Peyer's patch (tissue), 4 donors: ENCODE results near the gene CFAP70. TPM values are rescaled to one million over a fixed set of nuclear protein-coding genes. Genes with fewer than 3 reads are reported as not detected.
"Not testable (repeated sequence)": the region's sequence is repeated elsewhere in the genome, so short reads cannot be mapped to it uniquely, and the experiment has no call there.

Experiments
- DNase-seq, 3 donors: peaks; one replicate each; pipeline ENCODE4 v3.0.0-alpha.2; 2017 to 2019
- H3K27ac ChIP-seq, 4 donors: fragments of 200-600 bp; sonication (generic); one replicate each; pipeline ENCODE4 v1.5.1; 2016 to 2019
- H3K27me3 ChIP-seq, 2 donors: fragments of 200-600 bp; sonication (generic); one replicate each; pipeline ENCODE4 v1.5.1; 2019
- H3K36me3 ChIP-seq, 3 donors: fragments of 200-600 bp; sonication (generic); one replicate each; pipeline ENCODE4 v1.5.1; 2016 to 2019
- H3K4me1 ChIP-seq, 4 donors: fragments of 200-600 bp; sonication (generic); one replicate each; pipeline ENCODE4 v1.5.1; 2016 to 2019
- H3K4me3 ChIP-seq, 4 donors: fragments of 200-600 bp; sonication (generic); 1 replicate in 3 of 4; 2 replicates in 1 of 4; pipeline ENCODE4 v1.5.1; 2016 to 2019; ENCODE audit warnings: mild to moderate bottlenecking in 1 of 4
- H3K9me3 ChIP-seq, 4 donors: fragments of 200-600 bp; sonication (generic); one replicate each; pipeline ENCODE4 v1.5.1; 2016 to 2019; ENCODE audit warnings: mild to moderate bottlenecking in 1 of 4
- POLR2A ChIP-seq, 2 donors: fragments of 450-650 bp; IDR thresholded peaks; one replicate each; pipeline ENCODE4 v1.5.1; 2017; ENCODE audit warnings: antibody characterized with exemption in 2 of 2, mild to moderate bottlenecking in 2 of 2, moderate library complexity in 2 of 2
- total RNA-seq, 4 donors: library from RNA; depleted of rRNA; stranded (reverse); fragments of >200 nt; gene quantifications; one replicate each; pipeline ENCODE4 v1.1.0, GENCODE V29; 2016
- TF ChIP-seq, protein P1 (sequence below), 6 experiments: fragments of 450-650 bp in 4 of 6; fragments of 200-600 bp in 2 of 6; sonication (generic) in 1 of 6; IDR thresholded peaks; one replicate each; pipeline ENCODE4 v1.5.1; 2017 to 2019; ENCODE audit warnings: antibody characterized with exemption in 6 of 6, mild to moderate bottlenecking in 3 of 6, moderate library complexity in 1 of 6

The CFAP70 gene
- total RNA-seq, 4 donors from 2014 or later = 0.88 to 5.8 (median 2.5) TPM

DNA sequence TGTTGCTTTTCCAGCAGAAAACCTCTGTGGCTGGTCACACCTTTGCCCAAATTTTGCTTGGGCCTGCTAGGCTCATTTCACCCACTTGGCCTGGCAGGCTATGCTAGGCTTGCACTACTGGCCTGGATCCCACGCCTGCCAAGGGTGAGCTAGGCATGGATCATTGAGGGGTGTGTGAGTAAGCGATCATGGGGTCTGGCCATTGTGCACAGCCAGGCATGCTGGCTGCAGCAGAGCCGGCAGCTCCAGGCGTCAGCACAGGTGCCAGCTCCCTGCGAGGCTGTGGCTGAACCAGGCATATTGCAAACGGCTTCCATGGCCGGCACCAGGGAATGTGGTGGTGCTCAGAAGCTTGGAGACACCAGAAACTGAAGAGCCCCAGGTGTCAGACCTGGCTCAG, 19.2 kb downstream of the CFAP70 start:
- Histone ChIP-seq H3K9me3 (no peaks in the 10 kb centered on the region), H3K27me3 (no peaks in the 10 kb centered on the region), H3K36me3 (no peaks in the 10 kb centered on the region), H3K27ac (no peak overlapping the region), H3K4me1 (no peaks in the 10 kb centered on the region), H3K4me3 (no peak overlapping the region)
- TF ChIP-seq, protein P1, sequence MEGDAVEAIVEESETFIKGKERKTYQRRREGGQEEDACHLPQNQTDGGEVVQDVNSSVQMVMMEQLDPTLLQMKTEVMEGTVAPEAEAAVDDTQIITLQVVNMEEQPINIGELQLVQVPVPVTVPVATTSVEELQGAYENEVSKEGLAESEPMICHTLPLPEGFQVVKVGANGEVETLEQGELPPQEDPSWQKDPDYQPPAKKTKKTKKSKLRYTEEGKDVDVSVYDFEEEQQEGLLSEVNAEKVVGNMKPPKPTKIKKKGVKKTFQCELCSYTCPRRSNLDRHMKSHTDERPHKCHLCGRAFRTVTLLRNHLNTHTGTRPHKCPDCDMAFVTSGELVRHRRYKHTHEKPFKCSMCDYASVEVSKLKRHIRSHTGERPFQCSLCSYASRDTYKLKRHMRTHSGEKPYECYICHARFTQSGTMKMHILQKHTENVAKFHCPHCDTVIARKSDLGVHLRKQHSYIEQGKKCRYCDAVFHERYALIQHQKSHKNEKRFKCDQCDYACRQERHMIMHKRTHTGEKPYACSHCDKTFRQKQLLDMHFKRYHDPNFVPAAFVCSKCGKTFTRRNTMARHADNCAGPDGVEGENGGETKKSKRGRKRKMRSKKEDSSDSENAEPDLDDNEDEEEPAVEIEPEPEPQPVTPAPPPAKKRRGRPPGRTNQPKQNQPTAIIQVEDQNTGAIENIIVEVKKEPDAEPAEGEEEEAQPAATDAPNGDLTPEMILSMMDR (IDR thresholded peaks at IDR 0.05) = no peak
- no peak for TF ChIP-seq POLR2A (IDR thresholded peaks at IDR 0.05)
- DNase-seq = no peak

DNA sequence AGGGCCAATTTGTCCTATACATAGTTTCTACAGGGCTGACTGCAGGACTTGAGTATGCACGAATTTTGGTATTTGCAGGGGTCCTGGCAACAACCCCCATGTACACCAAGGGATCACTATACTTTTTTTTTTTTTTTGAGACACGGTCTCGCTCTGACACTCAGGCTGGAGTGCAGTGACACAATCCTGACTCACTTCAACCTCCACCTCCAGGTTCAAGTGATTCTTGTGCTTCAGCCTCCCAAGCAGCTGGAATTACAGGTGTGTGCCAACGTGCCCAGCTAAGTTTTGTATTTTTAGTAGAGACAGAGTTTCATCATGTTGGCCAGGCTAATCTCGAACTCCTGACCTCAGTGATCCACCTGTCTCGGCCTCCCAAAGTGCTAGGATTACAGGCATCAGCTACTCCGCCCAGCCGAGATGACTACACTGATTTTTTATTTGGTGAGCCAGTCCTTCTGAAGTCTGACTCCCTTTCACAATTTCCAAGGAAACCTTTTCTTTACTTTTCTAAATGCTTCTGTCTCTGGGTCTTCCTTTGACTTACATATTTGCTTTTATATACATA, 19.8 kb downstream of the CFAP70 start:
- Histone ChIP-seq H3K9me3 (no peaks in the 10 kb centered on the region), H3K4me3 (no peak overlapping the region), H3K4me1 (no peaks in the 10 kb centered on the region), H3K27ac (no peak overlapping the region), H3K27me3 (no peaks in the 10 kb centered on the region), H3K36me3 (no peaks in the 10 kb centered on the region)
- no peak for TF ChIP-seq POLR2A (IDR thresholded peaks at IDR 0.05)
- TF ChIP-seq, protein P1 (IDR thresholded peaks at IDR 0.05) = no peak
- DNase-seq = no peak

DNA sequence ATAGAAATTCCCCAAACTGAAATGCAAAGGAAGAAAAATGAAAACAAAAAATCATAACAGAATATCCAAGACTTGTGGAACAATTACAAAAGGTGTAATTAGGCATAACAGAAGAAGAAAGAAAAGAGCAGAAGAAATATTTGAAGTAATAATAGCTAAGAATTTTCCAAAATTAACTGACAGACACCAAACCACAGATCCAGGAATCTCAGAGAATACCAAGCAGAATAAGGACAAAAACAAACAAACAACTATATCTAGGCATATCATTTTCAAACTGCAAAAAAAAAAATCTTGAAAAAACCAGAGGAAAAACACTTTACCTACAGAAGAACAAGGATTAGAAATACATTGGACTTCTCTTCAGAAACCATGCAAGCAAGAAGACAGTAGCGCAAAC, 25.5 kb downstream of the CFAP70 start:
- TF ChIP-seq POLR2A (IDR thresholded peaks at IDR 0.05) = no peak
- TF ChIP-seq, protein P1 (IDR thresholded peaks at IDR 0.05) = no peak
- no peak for DNase-seq
- Histone ChIP-seq H3K4me3 (no peak overlapping the region), H3K27ac (no peak overlapping the region), H3K27me3 (no peaks in the 10 kb centered on the region), H3K9me3 (no peaks in the 10 kb centered on the region), H3K4me1 (no peaks in the 10 kb centered on the region), H3K36me3 (no peaks in the 10 kb centered on the region)

DNA sequence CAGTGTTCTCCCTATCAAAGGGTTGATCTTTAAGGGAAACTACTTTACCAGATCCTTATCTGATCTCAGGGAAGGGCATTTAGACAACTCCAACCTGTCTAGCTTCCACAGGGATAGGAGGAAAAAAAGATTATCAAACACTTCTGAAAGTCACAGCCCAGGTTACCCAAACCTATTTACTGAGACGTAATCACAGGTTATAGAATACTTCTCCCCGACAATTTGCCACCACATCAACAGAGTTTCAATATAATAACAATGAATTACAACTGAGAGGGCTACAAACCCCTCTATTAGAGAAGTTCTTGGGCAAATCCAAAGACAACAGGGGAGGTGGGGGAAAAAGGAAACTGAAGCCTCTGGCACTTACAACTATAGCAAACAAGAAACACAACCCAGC, 26.3 kb downstream of the CFAP70 start:
- H3K27me3 ChIP-seq = no peaks in the 10 kb centered on the region

DNA sequence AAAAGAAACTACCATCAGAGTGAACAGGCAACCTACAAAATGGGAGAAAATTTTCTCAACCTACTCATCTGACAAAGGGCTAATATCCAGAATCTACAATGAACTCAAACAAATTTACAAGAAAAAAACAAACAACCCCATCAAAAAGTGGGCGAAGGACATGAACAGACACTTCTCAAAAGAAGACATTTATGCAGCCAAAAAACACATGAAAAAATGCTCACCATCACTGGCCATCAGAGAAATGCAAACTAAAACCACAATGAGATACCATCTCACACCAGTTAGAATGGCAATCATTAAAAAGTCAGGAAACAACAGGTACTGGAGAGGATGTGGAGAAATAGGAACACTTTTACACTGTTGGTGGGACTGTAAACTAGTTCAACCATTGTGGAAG, 30.1 kb downstream of the CFAP70 start:
- not testable (repeated sequence) for H3K27me3 ChIP-seq, H3K4me1 ChIP-seq, H3K9me3 ChIP-seq, H3K4me3 ChIP-seq, DNase-seq, H3K36me3 ChIP-seq, H3K27ac ChIP-seq

More for the DNA sequence above, 26.3 kb downstream of the CFAP70 start:
- no peaks in the 10 kb centered on the region for H3K4me1 ChIP-seq
- DNase-seq = no peak
- TF ChIP-seq POLR2A (IDR thresholded peaks at IDR 0.05) = no peak
- TF ChIP-seq, protein P1 (IDR thresholded peaks at IDR 0.05) = no peak
- H3K9me3 ChIP-seq = no peaks in the 10 kb centered on the region
- H3K27ac ChIP-seq = no peak overlapping the region
- H3K4me3 ChIP-seq = no peak overlapping the region
- no peaks in the 10 kb centered on the region for H3K36me3 ChIP-seq

DNA sequence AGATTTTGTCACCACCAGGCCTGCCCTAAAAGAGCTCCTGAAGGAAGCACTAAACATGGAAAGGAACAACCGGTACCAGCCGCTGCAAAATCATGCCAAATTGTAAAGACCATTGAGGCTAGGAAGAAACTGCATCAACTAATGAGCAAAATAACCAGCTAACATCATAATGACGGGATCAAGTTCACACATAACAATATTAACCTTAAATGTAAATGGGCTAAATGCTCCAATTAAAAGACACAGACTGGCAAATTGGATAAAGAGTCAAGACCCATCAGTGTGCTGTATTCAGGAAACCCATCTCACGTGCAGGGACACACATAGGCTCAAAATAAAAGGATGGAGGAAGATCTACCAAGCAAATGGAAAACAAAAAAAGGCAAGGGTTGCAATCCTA, 33.4 kb downstream of the CFAP70 start:
- H3K36me3 ChIP-seq, H3K9me3 ChIP-seq, DNase-seq, H3K27me3 ChIP-seq, H3K4me1 ChIP-seq, H3K4me3 ChIP-seq, H3K27ac ChIP-seq: not testable (repeated sequence)

DNA sequence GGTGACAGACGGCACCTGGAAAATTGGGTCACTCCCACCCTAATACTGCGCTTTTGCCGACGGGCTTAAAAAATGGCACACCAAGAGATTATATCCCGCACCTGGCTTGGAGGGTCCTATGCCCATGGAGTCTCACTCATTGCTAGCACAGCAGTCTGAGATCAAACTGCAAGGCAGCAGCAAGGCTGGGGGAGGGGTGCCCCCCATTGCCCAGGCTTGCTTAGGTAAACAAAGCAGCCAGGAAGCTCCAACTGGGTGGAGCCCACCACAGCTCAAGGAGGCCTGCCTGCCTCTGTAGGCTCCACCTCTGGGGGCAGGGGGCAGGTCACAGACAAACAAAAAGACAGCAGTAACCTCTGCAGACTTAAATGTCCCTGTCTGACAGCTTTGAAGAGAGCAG, 35.1 kb downstream of the CFAP70 start:
- H3K4me1 ChIP-seq, H3K9me3 ChIP-seq, H3K27me3 ChIP-seq, H3K36me3 ChIP-seq, H3K4me3 ChIP-seq, H3K27ac ChIP-seq, DNase-seq: not testable (repeated sequence)
